AG09319 (cell line): Measurements from ENCODE around the gene GPX3.
A peak's percentile ranks its signal among the peaks of the same experiment; 100 is the strongest.

Experiments used
- DNase-seq: peaks from one replicate; pipeline ENCODE4 v3.0.0-alpha.2; 2010; ENCODE audit warnings: low read depth; ENCODE audit errors: extremely low read depth
- TF ChIP-seq, protein P1 (sequence below): IDR thresholded peaks from 2 replicates; pipeline ENCODE4 v1.5.1; 2011; ENCODE audit warnings: low read depth, mild to moderate bottlenecking, inconsistent platforms, low read length, moderate library complexity

The GPX3 gene

DNA sequence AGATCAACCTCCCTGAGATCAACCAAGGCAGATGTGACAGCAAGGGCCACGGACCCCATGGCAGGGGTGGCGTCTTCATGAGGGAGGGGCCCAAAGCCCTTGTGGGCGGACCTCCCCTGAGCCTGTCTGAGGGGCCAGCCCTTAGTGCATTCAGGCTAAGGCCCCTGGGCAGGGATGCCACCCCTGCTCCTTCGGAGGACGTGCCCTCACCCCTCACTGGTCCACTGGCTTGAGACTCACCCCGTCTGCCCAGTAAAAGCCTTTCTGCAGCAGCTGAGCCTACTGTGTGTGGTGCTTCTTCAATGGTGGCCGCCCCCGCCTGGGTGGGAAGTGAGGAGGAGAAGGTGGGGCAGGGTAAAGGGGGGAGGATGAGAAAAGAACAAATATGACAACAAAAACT, 8.3 kb downstream of the GPX3 start:
- TF ChIP-seq, protein P1, sequence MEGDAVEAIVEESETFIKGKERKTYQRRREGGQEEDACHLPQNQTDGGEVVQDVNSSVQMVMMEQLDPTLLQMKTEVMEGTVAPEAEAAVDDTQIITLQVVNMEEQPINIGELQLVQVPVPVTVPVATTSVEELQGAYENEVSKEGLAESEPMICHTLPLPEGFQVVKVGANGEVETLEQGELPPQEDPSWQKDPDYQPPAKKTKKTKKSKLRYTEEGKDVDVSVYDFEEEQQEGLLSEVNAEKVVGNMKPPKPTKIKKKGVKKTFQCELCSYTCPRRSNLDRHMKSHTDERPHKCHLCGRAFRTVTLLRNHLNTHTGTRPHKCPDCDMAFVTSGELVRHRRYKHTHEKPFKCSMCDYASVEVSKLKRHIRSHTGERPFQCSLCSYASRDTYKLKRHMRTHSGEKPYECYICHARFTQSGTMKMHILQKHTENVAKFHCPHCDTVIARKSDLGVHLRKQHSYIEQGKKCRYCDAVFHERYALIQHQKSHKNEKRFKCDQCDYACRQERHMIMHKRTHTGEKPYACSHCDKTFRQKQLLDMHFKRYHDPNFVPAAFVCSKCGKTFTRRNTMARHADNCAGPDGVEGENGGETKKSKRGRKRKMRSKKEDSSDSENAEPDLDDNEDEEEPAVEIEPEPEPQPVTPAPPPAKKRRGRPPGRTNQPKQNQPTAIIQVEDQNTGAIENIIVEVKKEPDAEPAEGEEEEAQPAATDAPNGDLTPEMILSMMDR, result no peak
- no peak for DNase-seq

GRCh38 chr5:151029179-151030055, 9.0 kb downstream of the GPX3 start:
- DNase-seq, result no peak

GRCh38 chr5:151030056-151030336, 9.6 kb downstream of the GPX3 start:
- DNase-seq, result no peak
- TF ChIP-seq, protein P1, result peak; percentile 0; the same call in 1 of the 2 replicates

More at GRCh38 chr5:151029179-151030055, 9.0 kb downstream of the GPX3 start:
- TF ChIP-seq, protein P1, result no peak

DNA sequence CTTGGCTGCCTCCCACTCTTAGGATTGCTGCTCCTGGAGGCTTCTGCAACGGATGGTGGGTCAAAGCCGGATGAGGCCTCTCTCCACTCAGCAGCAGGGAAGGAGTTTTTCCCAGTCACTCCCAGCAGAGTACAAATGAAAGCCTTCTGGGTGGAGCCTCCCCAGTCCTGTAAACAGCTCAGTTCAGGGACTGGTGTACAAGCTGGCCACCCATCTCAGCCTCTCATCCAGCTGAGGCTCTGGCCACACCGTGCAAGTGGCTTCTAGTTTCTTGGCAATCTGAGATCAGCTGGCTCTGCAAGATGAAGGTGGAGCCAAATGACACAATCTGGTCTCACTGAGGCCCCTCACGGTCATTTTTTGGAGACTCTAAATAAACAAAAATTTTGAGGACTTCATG, 10.0 kb downstream of the GPX3 start:
- TF ChIP-seq, protein P1, result no peak
- DNase-seq, result no peak

GRCh38 chr5:151031554-151031953, 11.2 kb downstream of the GPX3 start:
- TF ChIP-seq, protein P1, result no peak
- DNase-seq, result no peak

DNA sequence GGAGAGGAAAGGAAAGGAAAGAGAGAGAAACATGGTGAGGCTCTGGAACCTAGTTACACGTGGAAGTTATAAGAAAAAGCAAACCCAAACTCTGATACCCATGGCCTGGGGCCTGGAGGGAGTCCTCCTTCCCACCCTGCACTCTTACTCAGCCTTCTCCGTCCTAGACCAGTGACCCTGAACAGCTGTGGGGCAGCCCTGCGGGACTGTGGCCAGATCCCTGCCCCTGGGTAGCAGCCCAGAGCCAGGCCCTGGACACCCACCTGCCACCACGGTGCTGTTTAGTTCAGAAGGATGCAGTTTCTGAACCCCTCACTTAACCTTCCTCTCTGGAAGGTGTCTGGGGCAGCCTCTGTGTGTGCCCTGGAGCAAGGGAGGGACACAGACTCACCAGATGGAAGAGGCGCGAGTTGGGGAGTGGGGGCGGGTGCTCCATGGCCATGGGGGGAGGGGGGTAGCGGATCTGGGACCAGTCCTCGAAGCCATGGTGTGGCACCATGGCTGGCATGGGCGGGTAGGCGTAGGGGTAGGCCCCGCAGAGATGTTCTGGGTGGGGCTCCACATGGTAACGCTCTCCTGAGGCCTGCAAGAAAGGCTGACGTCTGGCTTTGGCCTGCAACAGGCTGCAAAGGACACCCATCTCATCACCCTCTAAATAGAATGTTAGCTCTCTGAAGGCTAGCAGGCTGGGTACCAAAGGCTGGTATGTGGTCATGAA, 13.0 kb downstream of the GPX3 start:
- TF ChIP-seq, protein P1, result no peak
- DNase-seq, result no peak
